ENCODE measurements around the gene TMTC2. TPM values are rescaled to one million over a fixed set of nuclear protein-coding genes. Genes with fewer than 3 reads are reported as not detected.

The TMTC2 gene
- total RNA-seq, 1 donor from 2014 or later: 99.3 TPM

DNA sequence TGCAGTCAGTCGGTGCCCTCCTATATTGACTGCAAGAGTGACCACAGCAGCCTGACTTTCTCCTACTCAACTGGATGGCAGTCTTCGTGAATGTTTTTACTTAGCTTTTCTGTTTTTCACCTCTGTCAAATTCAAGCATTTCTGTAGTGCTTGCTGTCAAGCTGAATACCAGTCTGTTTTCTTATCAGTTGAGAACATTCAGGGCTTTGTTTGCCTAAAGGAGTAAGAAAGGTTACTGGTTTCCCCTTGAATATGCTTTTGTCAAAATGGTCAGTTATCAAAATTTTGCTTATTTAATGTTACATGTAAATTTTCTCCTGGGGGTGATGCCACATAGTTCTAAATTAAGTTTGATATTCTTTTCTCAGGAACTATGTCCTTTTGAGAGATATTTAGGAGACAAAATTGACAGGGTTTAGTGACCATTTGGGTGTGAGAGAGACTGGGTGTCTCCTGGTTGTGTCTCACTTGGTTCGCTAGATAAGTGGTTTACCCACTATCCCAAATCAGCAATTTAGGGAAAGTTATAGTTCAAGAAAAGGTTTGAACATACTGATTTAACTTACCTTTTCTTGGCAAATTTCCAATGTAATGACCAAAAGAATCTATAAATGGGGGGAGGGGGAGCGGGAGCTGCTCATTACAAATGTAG lies 366.3 kb downstream of the TMTC2 start:
- no peak for DNase-seq
- no peaks in the 10 kb centered on the region for H3K27me3 Mint-ChIP-seq (ENCODE audit: unreplicated experiment)
- no peak overlapping the region for H3K27ac Mint-ChIP-seq (ENCODE audit: unreplicated experiment)
- H3K9me3 Mint-ChIP-seq (ENCODE audit: unreplicated experiment): no peaks in the 10 kb centered on the region
- TF ChIP-seq, protein P1, sequence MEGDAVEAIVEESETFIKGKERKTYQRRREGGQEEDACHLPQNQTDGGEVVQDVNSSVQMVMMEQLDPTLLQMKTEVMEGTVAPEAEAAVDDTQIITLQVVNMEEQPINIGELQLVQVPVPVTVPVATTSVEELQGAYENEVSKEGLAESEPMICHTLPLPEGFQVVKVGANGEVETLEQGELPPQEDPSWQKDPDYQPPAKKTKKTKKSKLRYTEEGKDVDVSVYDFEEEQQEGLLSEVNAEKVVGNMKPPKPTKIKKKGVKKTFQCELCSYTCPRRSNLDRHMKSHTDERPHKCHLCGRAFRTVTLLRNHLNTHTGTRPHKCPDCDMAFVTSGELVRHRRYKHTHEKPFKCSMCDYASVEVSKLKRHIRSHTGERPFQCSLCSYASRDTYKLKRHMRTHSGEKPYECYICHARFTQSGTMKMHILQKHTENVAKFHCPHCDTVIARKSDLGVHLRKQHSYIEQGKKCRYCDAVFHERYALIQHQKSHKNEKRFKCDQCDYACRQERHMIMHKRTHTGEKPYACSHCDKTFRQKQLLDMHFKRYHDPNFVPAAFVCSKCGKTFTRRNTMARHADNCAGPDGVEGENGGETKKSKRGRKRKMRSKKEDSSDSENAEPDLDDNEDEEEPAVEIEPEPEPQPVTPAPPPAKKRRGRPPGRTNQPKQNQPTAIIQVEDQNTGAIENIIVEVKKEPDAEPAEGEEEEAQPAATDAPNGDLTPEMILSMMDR (IDR thresholded peaks at IDR 0.05; ENCODE audit: partially characterized antibody, unreplicated experiment): no peak
- no peaks in the 10 kb centered on the region for H3K4me1 Mint-ChIP-seq (ENCODE audit: low read depth, unreplicated experiment)
- no peaks in the 10 kb centered on the region for H3K36me3 Mint-ChIP-seq (ENCODE audit: unreplicated experiment)
- H3K4me3 Mint-ChIP-seq (ENCODE audit: unreplicated experiment): no peak overlapping the region

DNA sequence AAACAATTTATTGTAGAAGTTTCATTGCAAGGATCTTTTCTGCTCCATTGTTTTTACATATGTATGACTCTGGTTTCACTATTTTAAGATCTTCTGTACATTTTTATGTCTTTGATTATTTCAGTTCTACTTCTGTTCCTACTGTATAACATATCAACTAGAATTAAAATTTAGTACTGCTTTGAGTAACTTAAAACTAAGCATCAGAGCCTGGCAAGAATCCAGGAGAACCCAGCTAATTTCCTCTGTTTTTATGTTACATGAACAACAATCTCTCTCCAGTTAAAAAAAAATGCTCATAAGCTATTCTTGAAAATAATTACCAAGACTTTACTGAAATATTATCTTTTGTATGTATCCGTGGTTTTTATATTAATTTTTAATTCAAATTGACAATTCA lies 370.7 kb downstream of the TMTC2 start:
- no peaks in the 10 kb centered on the region for H3K9me3 Mint-ChIP-seq (ENCODE audit: unreplicated experiment)
- no peaks in the 10 kb centered on the region for H3K27me3 Mint-ChIP-seq (ENCODE audit: unreplicated experiment)
- H3K36me3 Mint-ChIP-seq (ENCODE audit: unreplicated experiment): no peaks in the 10 kb centered on the region
- no peaks in the 10 kb centered on the region for H3K4me1 Mint-ChIP-seq (ENCODE audit: low read depth, unreplicated experiment)
- H3K4me3 Mint-ChIP-seq (ENCODE audit: unreplicated experiment): no peak overlapping the region
- H3K27ac Mint-ChIP-seq (ENCODE audit: unreplicated experiment): no peak overlapping the region
- no peak for DNase-seq
- TF ChIP-seq, protein P1 (IDR thresholded peaks at IDR 0.05; ENCODE audit: partially characterized antibody, unreplicated experiment): no peak

DNA sequence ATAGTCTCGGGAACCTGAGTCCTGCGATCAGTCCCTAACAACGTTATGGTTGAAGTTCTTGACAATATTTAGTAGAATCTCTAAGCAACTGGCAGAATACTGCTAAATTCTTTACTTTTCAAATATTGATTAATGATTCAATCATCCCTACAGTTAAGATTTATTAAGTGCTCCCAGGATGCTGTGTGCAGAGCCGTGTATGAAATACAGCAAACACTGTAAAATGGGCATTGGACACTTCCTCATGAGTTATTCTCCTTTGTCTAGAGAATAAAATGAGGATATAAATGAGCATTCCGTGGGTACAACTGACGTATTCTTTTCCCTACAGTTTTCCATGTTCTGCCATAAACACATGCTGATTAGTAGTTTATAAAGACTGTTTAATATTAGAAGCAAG lies 372.4 kb downstream of the TMTC2 start:
- Mint-ChIP-seq H3K27me3 (ENCODE audit: unreplicated experiment) (no peaks in the 10 kb centered on the region), H3K36me3 (ENCODE audit: unreplicated experiment) (no peaks in the 10 kb centered on the region), H3K4me1 (ENCODE audit: low read depth, unreplicated experiment) (no peaks in the 10 kb centered on the region), H3K4me3 (ENCODE audit: unreplicated experiment) (no peak overlapping the region), H3K27ac (ENCODE audit: unreplicated experiment) (no peak overlapping the region), H3K9me3 (ENCODE audit: unreplicated experiment) (no peaks in the 10 kb centered on the region)
- TF ChIP-seq, protein P1 (IDR thresholded peaks at IDR 0.05; ENCODE audit: partially characterized antibody, unreplicated experiment): no peak
- DNase-seq: no peak

DNA sequence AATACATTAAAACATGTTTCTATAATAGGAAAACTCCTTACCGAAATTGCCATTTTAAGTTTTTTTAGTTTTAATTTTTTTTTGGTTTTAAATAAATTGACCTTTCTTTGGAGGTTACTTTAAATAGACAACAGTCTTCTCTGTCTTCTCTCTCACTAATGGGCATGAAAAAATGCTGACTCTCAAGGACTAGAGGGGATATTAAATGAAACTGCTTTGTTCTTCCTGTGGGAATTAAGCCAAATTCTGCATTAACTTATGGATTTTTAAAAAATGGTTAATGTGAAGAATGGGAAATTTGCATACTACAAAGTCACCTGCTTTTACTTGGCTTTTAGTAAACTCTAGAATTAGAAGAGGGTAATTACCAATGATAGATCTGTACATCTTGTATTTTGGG lies 378.9 kb downstream of the TMTC2 start:
- Mint-ChIP-seq H3K36me3 (ENCODE audit: unreplicated experiment) (peaks cover 3% of the 10 kb centered on the region), H3K27me3 (ENCODE audit: unreplicated experiment) (no peaks in the 10 kb centered on the region), H3K4me3 (ENCODE audit: unreplicated experiment) (no peak overlapping the region), H3K27ac (ENCODE audit: unreplicated experiment) (no peak overlapping the region), H3K4me1 (ENCODE audit: low read depth, unreplicated experiment) (peaks cover 14% of the 10 kb centered on the region), H3K9me3 (ENCODE audit: unreplicated experiment) (peaks cover 2% of the 10 kb centered on the region)
- no peak for DNase-seq
- TF ChIP-seq, protein P1 (IDR thresholded peaks at IDR 0.05; ENCODE audit: partially characterized antibody, unreplicated experiment): no peak

DNA sequence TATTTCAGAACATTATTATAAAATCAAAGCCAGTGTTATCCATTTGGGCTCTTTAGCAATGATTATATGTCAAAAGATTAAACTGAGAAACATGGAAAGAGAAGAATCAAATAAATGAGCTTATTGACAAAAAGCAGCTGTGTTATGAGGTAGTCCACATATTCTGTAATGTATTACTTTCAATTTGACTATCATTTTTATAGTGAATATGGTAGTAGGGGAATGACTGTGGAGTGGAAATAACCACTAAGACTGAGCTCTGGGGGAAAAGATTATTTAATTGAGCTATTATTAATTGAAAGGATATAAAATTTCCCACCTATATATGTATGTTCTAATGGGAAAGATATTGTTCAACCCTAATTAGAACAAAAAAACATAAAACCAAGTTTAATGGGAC lies 381.3 kb downstream of the TMTC2 start:
- H3K9me3 Mint-ChIP-seq (ENCODE audit: unreplicated experiment): peaks cover 7% of the 10 kb centered on the region
- H3K27me3 Mint-ChIP-seq (ENCODE audit: unreplicated experiment): no peaks in the 10 kb centered on the region
- TF ChIP-seq, protein P1 (IDR thresholded peaks at IDR 0.05; ENCODE audit: partially characterized antibody, unreplicated experiment): no peak
- no peak for DNase-seq
- H3K4me3 Mint-ChIP-seq (ENCODE audit: unreplicated experiment): no peak overlapping the region
- H3K36me3 Mint-ChIP-seq (ENCODE audit: unreplicated experiment): peaks cover 11% of the 10 kb centered on the region
- peaks cover 18% of the 10 kb centered on the region for H3K4me1 Mint-ChIP-seq (ENCODE audit: low read depth, unreplicated experiment)
- no peak overlapping the region for H3K27ac Mint-ChIP-seq (ENCODE audit: unreplicated experiment)

All from glutamatergic neuron (in vitro differentiated cells).